HepG2 (cell line): ENCODE measurements around the gene ZNF367. TPM values are rescaled to one million over a fixed set of nuclear protein-coding genes. Genes with fewer than 3 reads are reported as not detected.
A peak's percentile ranks its signal among the peaks of the same experiment; 100 is the strongest.

ENCODE experiments used
- ELF3 ChIP-seq: IDR thresholded peaks from 2 replicates; pipeline ENCODE4 v1.6.1; 2016; ENCODE audit warnings: missing genetic modification reagents, missing compliant biosample characterization
- NFYB ChIP-seq: sonication (generic); formaldehyde crosslinking; IDR thresholded peaks from 2 replicates; pipeline ENCODE4 v1.4.0; 2020; ENCODE audit warnings: missing genetic modification reagents
- RARA ChIP-seq: IDR thresholded peaks from 2 replicates; pipeline ENCODE4 v1.6.1; 2016; ENCODE audit warnings: missing genetic modification reagents, missing compliant biosample characterization
- SCMH1 ChIP-seq: sonication (generic); formaldehyde crosslinking; IDR thresholded peaks from 2 replicates; pipeline ENCODE4 v1.9.0; 2021; ENCODE audit warnings: missing genetic modification reagents, mild to moderate bottlenecking, borderline replicate concordance
- SOX5 ChIP-seq: IDR thresholded peaks from 2 replicates; pipeline ENCODE4 v1.6.1; 2016; ENCODE audit warnings: borderline replicate concordance
- ZBTB8A ChIP-seq: sonication (generic); formaldehyde crosslinking; IDR thresholded peaks from 2 replicates; pipeline ENCODE4 v1.4.0; 2020; ENCODE audit warnings: mild to moderate bottlenecking, low read depth, missing genetic modification reagents, borderline replicate concordance
- ZNF234 ChIP-seq: sonication (generic); formaldehyde crosslinking; conservative IDR thresholded peaks from 2 replicates; pipeline ENCODE4 v1.5.1; 2020; ENCODE audit warnings: mild to moderate bottlenecking, missing genetic modification reagents
- ZNF33A ChIP-seq: sonication (generic); formaldehyde crosslinking; IDR thresholded peaks from 2 replicates; pipeline ENCODE4 v1.5.1; 2020; ENCODE audit warnings: missing genetic modification reagents, mild to moderate bottlenecking, moderate library complexity, borderline replicate concordance
- ZNF564 ChIP-seq: sonication (generic); formaldehyde crosslinking; IDR thresholded peaks from 2 replicates; pipeline ENCODE4 v1.8.1; 2023; ENCODE audit warnings: mild to moderate bottlenecking, missing genetic modification reagents
- ZNF749 ChIP-seq: sonication (generic); formaldehyde crosslinking; IDR thresholded peaks from 2 replicates; pipeline ENCODE4 v1.8.0; 2022; ENCODE audit warnings: mild to moderate bottlenecking, missing genetic modification reagents, moderate library complexity, borderline replicate concordance
- polyA plus RNA-seq, 8 experiments: library from polyadenylated mRNA; depleted of rRNA in 3 of 8; stranded (reverse) in 7 of 8; unstranded in 1 of 8; fragments of >200 nt; fragmentation: Illumina TruSeq in 4 of 8; extraction: Trizol in 4 of 8; gene quantifications; 2 replicates each; pipeline versions ENCODE4 v1.2.1 to v1.2.3, GENCODE V29; 2011 to 2016; ENCODE audit warnings: low read depth in 4 of 8, missing spikeins in 1 of 8, mixed read lengths in 1 of 8; ENCODE audit not compliant: insufficient read depth in 1 of 8
- total RNA-seq, 5 experiments: library from RNA; depleted of rRNA; stranded (reverse); fragments of >200 nt; fragmentation: Illumina TruSeq; extraction: Trizol; gene quantifications; 2 replicates each; pipeline ENCODE4 v1.2.3, GENCODE V29; 2016; ENCODE audit warnings: low read depth in 1 of 5
- TF ChIP-seq, protein P1 (sequence below): sonication (generic); formaldehyde crosslinking; IDR thresholded peaks from 2 replicates; pipeline ENCODE4; 2020; ENCODE audit warnings: missing genetic modification reagents, mild to moderate bottlenecking, borderline replicate concordance
- TF ChIP-seq, protein P2 (sequence below): fragments of 450-650 bp; IDR thresholded peaks from 2 replicates; pipeline ENCODE4 v1.6.1; 2017; ENCODE audit warnings: mild to moderate bottlenecking
- TF ChIP-seq, protein P3 (sequence below): IDR thresholded peaks from 2 replicates; pipeline ENCODE4 v1.4.0; 2020; ENCODE audit warnings: mild to moderate bottlenecking, missing genetic modification reagents
- TF ChIP-seq, protein P4 (sequence below): sonication (generic); formaldehyde crosslinking; IDR thresholded peaks from 2 replicates; pipeline ENCODE4 v1.5.1; 2020; ENCODE audit warnings: mild to moderate bottlenecking, missing genetic modification reagents, borderline replicate concordance

Gene ZNF367
- total and polyA plus RNA-seq, 2 of the 13 experiments (the other 11 are each of a cell fraction or from before 2014, with no cell fraction given), result 2.9 to 7.7 TPM

DNA sequence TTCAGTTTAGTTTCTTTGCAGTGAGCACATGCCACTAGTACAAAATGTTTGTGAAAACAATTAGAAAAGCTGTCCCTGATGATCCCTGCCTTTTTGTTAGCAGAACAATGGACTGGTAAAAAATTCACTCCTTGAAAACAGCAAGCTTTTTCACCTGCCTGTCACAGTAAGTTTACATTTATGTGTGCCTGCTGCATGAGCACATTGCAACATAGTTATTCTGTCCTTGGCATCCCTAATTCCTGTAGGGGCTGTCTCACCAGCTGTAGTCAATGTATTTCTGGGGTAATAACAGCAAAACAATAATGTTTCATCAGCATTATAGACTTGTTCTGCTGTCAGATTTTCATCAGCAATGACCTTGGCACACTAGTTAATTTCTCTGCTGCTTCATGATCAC, 11.6 kb upstream of the ZNF367 start (continued):
- no peak for TF ChIP-seq ZNF749 (CRISPR knock-in tag)
- no peak for TF ChIP-seq ZNF564 (CRISPR knock-in tag)
- TF ChIP-seq, protein P1, sequence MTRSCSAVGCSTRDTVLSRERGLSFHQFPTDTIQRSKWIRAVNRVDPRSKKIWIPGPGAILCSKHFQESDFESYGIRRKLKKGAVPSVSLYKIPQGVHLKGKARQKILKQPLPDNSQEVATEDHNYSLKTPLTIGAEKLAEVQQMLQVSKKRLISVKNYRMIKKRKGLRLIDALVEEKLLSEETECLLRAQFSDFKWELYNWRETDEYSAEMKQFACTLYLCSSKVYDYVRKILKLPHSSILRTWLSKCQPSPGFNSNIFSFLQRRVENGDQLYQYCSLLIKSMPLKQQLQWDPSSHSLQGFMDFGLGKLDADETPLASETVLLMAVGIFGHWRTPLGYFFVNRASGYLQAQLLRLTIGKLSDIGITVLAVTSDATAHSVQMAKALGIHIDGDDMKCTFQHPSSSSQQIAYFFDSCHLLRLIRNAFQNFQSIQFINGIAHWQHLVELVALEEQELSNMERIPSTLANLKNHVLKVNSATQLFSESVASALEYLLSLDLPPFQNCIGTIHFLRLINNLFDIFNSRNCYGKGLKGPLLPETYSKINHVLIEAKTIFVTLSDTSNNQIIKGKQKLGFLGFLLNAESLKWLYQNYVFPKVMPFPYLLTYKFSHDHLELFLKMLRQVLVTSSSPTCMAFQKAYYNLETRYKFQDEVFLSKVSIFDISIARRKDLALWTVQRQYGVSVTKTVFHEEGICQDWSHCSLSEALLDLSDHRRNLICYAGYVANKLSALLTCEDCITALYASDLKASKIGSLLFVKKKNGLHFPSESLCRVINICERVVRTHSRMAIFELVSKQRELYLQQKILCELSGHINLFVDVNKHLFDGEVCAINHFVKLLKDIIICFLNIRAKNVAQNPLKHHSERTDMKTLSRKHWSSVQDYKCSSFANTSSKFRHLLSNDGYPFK (CRISPR knock-in tag), result no peak
- TF ChIP-seq SCMH1, result no peak
- TF ChIP-seq, protein P2, sequence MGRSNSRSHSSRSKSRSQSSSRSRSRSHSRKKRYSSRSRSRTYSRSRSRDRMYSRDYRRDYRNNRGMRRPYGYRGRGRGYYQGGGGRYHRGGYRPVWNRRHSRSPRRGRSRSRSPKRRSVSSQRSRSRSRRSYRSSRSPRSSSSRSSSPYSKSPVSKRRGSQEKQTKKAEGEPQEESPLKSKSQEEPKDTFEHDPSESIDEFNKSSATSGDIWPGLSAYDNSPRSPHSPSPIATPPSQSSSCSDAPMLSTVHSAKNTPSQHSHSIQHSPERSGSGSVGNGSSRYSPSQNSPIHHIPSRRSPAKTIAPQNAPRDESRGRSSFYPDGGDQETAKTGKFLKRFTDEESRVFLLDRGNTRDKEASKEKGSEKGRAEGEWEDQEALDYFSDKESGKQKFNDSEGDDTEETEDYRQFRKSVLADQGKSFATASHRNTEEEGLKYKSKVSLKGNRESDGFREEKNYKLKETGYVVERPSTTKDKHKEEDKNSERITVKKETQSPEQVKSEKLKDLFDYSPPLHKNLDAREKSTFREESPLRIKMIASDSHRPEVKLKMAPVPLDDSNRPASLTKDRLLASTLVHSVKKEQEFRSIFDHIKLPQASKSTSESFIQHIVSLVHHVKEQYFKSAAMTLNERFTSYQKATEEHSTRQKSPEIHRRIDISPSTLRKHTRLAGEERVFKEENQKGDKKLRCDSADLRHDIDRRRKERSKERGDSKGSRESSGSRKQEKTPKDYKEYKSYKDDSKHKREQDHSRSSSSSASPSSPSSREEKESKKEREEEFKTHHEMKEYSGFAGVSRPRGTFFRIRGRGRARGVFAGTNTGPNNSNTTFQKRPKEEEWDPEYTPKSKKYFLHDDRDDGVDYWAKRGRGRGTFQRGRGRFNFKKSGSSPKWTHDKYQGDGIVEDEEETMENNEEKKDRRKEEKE, result no peak
- peak; percentile 59 for TF ChIP-seq ELF3 (CRISPR knock-in tag)
- TF ChIP-seq ZNF234 (CRISPR knock-in tag), result no peak
- no peak for TF ChIP-seq NFYB (CRISPR knock-in tag)
- TF ChIP-seq, protein P3, sequence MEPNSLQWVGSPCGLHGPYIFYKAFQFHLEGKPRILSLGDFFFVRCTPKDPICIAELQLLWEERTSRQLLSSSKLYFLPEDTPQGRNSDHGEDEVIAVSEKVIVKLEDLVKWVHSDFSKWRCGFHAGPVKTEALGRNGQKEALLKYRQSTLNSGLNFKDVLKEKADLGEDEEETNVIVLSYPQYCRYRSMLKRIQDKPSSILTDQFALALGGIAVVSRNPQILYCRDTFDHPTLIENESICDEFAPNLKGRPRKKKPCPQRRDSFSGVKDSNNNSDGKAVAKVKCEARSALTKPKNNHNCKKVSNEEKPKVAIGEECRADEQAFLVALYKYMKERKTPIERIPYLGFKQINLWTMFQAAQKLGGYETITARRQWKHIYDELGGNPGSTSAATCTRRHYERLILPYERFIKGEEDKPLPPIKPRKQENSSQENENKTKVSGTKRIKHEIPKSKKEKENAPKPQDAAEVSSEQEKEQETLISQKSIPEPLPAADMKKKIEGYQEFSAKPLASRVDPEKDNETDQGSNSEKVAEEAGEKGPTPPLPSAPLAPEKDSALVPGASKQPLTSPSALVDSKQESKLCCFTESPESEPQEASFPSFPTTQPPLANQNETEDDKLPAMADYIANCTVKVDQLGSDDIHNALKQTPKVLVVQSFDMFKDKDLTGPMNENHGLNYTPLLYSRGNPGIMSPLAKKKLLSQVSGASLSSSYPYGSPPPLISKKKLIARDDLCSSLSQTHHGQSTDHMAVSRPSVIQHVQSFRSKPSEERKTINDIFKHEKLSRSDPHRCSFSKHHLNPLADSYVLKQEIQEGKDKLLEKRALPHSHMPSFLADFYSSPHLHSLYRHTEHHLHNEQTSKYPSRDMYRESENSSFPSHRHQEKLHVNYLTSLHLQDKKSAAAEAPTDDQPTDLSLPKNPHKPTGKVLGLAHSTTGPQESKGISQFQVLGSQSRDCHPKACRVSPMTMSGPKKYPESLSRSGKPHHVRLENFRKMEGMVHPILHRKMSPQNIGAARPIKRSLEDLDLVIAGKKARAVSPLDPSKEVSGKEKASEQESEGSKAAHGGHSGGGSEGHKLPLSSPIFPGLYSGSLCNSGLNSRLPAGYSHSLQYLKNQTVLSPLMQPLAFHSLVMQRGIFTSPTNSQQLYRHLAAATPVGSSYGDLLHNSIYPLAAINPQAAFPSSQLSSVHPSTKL (CRISPR knock-in tag), result peak; percentile 75
- no peak for TF ChIP-seq ZNF33A (CRISPR knock-in tag)
- 0 out of 2 replicates have a peak, but pooled peaks have one; percentile 8 for TF ChIP-seq RARA (CRISPR knock-in tag)
- TF ChIP-seq, protein P4, sequence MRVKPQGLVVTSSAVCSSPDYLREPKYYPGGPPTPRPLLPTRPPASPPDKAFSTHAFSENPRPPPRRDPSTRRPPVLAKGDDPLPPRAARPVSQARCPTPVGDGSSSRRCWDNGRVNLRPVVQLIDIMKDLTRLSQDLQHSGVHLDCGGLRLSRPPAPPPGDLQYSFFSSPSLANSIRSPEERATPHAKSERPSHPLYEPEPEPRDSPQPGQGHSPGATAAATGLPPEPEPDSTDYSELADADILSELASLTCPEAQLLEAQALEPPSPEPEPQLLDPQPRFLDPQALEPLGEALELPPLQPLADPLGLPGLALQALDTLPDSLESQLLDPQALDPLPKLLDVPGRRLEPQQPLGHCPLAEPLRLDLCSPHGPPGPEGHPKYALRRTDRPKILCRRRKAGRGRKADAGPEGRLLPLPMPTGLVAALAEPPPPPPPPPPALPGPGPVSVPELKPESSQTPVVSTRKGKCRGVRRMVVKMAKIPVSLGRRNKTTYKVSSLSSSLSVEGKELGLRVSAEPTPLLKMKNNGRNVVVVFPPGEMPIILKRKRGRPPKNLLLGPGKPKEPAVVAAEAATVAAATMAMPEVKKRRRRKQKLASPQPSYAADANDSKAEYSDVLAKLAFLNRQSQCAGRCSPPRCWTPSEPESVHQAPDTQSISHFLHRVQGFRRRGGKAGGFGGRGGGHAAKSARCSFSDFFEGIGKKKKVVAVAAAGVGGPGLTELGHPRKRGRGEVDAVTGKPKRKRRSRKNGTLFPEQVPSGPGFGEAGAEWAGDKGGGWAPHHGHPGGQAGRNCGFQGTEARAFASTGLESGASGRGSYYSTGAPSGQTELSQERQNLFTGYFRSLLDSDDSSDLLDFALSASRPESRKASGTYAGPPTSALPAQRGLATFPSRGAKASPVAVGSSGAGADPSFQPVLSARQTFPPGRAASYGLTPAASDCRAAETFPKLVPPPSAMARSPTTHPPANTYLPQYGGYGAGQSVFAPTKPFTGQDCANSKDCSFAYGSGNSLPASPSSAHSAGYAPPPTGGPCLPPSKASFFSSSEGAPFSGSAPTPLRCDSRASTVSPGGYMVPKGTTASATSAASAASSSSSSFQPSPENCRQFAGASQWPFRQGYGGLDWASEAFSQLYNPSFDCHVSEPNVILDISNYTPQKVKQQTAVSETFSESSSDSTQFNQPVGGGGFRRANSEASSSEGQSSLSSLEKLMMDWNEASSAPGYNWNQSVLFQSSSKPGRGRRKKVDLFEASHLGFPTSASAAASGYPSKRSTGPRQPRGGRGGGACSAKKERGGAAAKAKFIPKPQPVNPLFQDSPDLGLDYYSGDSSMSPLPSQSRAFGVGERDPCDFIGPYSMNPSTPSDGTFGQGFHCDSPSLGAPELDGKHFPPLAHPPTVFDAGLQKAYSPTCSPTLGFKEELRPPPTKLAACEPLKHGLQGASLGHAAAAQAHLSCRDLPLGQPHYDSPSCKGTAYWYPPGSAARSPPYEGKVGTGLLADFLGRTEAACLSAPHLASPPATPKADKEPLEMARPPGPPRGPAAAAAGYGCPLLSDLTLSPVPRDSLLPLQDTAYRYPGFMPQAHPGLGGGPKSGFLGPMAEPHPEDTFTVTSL (CRISPR knock-in tag), result peak; percentile 21; the same call in 1 of the 2 replicates
- peak; percentile 96 for TF ChIP-seq SOX5 (CRISPR knock-in tag)
- no peak for TF ChIP-seq ZBTB8A (CRISPR knock-in tag)
